GM12878 (cell line): Measurements from ENCODE around the gene MPC1L. TPM values are rescaled to one million over a fixed set of nuclear protein-coding genes. Genes with fewer than 3 reads are reported as not detected.

Source experiments
- ATAC-seq: fragments of 200-7000 bp; cut with Tn5 transposase; 3 replicates; pipeline ENCODE4 v1.9.1; 2020; ENCODE audit warnings: mild to moderate bottlenecking, moderate library complexity
- BruUV-seq: library from RNA; stranded (reverse); fragments of 400-500 nt; replicated peaks from 2 replicates; lab custom pipeline; 2021; lab: Mats Ljungman, UMichigan
- CTCF ChIA-PET: fragments of 300-600 bp; sonication (Branson Sonifier 250); formaldehyde crosslinking; extraction: SDS; loops from one replicate; lab custom pipeline; 2021; ENCODE audit warnings: inconsistent platforms; lab: Yijun Ruan, JAX
- POLR2A ChIA-PET: fragments of 350-600 bp; formaldehyde crosslinking; extraction: SDS; loops from one replicate; lab custom pipeline; 2021; ENCODE audit warnings: inconsistent platforms; lab: Charles Lee
- RAD21 ChIA-PET: fragments of 300-600 bp; sonication (Branson Sonifier 250); formaldehyde crosslinking; loops from one replicate; lab custom pipeline; 2023; ENCODE audit warnings: antibody characterized with exemption; ENCODE audit not compliant: unreplicated experiment; lab: Charles Lee
- SMC1A ChIA-PET: fragments of 300-600 bp; sonication (Branson Sonifier 250); formaldehyde crosslinking; loops from one replicate; lab custom pipeline; 2023; ENCODE audit not compliant: unreplicated experiment, uncharacterized antibody; lab: Charles Lee
- DNase-seq: peaks from one replicate; pipeline ENCODE4 v3.0.0-alpha.2; 2011; ENCODE audit warnings: low read depth, low spot score
- FAIRE-seq: peaks from 3 replicates; lab custom pipeline; 2011; peaks lifted over from hg19 to GRCh38; lab: Jason Lieb, UNC
- H2AFZ ChIP-seq: 2 replicates; pipeline ENCODE4 v1.6.0; 2011; ENCODE audit warnings: low read depth, low read length, control low read depth; ENCODE audit not compliant: control insufficient read depth
- H3K27ac ChIP-seq: 2 replicates; pipeline ENCODE4 v1.5.1; 2011; ENCODE audit warnings: control low read depth; ENCODE audit not compliant: control insufficient read depth, insufficient read depth
- H3K27me3 ChIP-seq, 2 experiments: replicated peaks in 1 of 2; 2 replicates each; pipeline versions ENCODE4 v1.6.0 to v1.6.1; 2011; ENCODE audit warnings: low read length in 1 of 2; ENCODE audit not compliant: control insufficient read depth in 2 of 2, insufficient read depth in 2 of 2
- H3K36me3 ChIP-seq, 2 experiments: 2 replicates each; pipeline ENCODE4 v1.5.1; 2011; ENCODE audit warnings: low read length in 1 of 2; ENCODE audit not compliant: control insufficient read depth in 2 of 2, insufficient read depth in 2 of 2
- H3K4me1 ChIP-seq: 2 replicates; pipeline ENCODE4 v1.6.1; 2011; ENCODE audit warnings: mild to moderate bottlenecking, low read length, moderate library complexity, mixed read lengths; ENCODE audit not compliant: control insufficient read depth, insufficient read depth
- H3K4me2 ChIP-seq: 2 replicates; pipeline ENCODE4 v1.6.0; 2011; ENCODE audit warnings: control low read depth; ENCODE audit not compliant: control insufficient read depth, insufficient read depth
- H3K4me3 ChIP-seq: fragments of 200-600 bp; sonication (generic); 2 replicates; pipeline ENCODE4 v1.5.1; 2016
- H3K79me2 ChIP-seq: 2 replicates; pipeline ENCODE4 v1.6.0; 2011; ENCODE audit warnings: low read length; ENCODE audit not compliant: control insufficient read depth, insufficient read depth
- H3K9ac ChIP-seq: 2 replicates; pipeline ENCODE4 v1.8.0; 2011; ENCODE audit warnings: low read length, control low read depth, mixed read lengths; ENCODE audit not compliant: control insufficient read depth, insufficient read depth
- H3K9me3 ChIP-seq: replicated peaks from 3 replicates; pipeline ENCODE4 v1.5.1; 2011; ENCODE audit warnings: mild to moderate bottlenecking, low read length; ENCODE audit not compliant: control insufficient read depth, insufficient read depth
- H4K20me1 ChIP-seq: 2 replicates; pipeline ENCODE4 v1.6.0; 2011; ENCODE audit not compliant: control insufficient read depth, insufficient read depth
- ATF7 ChIP-seq: fragments of 450-650 bp; IDR thresholded peaks from 2 replicates; pipeline ENCODE4 v1.6.1; 2016; ENCODE audit warnings: low read depth, mild to moderate bottlenecking
- BMI1 ChIP-seq: fragments of 450-650 bp; IDR thresholded peaks from 2 replicates; pipeline ENCODE4 v1.6.1; 2016; ENCODE audit warnings: mild to moderate bottlenecking, moderate library complexity, borderline replicate concordance
- BRCA1 ChIP-seq: IDR thresholded peaks from 2 replicates; pipeline ENCODE4 v1.6.1; 2011; ENCODE audit warnings: low read depth, low read length, improper control_type of control experiment
- CHD2 ChIP-seq: IDR thresholded peaks from 2 replicates; pipeline ENCODE4 v1.6.1; 2011; ENCODE audit warnings: low read depth, low read length, improper control_type of control experiment, borderline replicate concordance
- ESRRA ChIP-seq: IDR thresholded peaks from 2 replicates; pipeline ENCODE4 v1.6.1; 2012; ENCODE audit warnings: mild to moderate bottlenecking, low read length, improper control_type of control experiment
- HCFC1 ChIP-seq: fragments of 150-350 bp; IDR thresholded peaks from 2 replicates; pipeline ENCODE4 v1.6.1; 2014; ENCODE audit warnings: low read length
- KLF5 ChIP-seq: fragments of 450-650 bp; IDR thresholded peaks from 2 replicates; pipeline ENCODE4 v1.6.1; 2014; ENCODE audit warnings: mild to moderate bottlenecking; ENCODE audit not compliant: partially characterized antibody
- MEF2A ChIP-seq: IDR thresholded peaks from 2 replicates; pipeline ENCODE4 v1.6.1; 2011; ENCODE audit warnings: low read depth, mild to moderate bottlenecking, low read length, moderate library complexity; ENCODE audit not compliant: insufficient read depth
- MEF2B ChIP-seq: fragments of 450-650 bp; IDR thresholded peaks from 2 replicates; pipeline ENCODE4 v1.6.1; 2018; ENCODE audit warnings: mild to moderate bottlenecking, moderate library complexity; ENCODE audit not compliant: partially characterized antibody, poor library complexity, severe bottlenecking
- MTA3 ChIP-seq: IDR thresholded peaks from 2 replicates; pipeline ENCODE4 v1.6.1; 2012; ENCODE audit warnings: low read length, inconsistent platforms, borderline replicate concordance
- NKRF ChIP-seq: fragments of 450-650 bp; conservative IDR thresholded peaks from 2 replicates; pipeline ENCODE4 v1.6.1; 2017; ENCODE audit warnings: mild to moderate bottlenecking, moderate library complexity
- NR2F1 ChIP-seq: fragments of 450-650 bp; conservative IDR thresholded peaks from 2 replicates; pipeline ENCODE4 v1.6.1; 2017; ENCODE audit warnings: mild to moderate bottlenecking
- RAD51 ChIP-seq: fragments of 450-650 bp; IDR thresholded peaks from 2 replicates; pipeline ENCODE4 v1.6.1; 2016; ENCODE audit warnings: moderate library complexity, mild to moderate bottlenecking, inconsistent platforms
- RCOR1 ChIP-seq: conservative IDR thresholded peaks from 2 replicates; pipeline ENCODE4 v1.6.1; 2012; ENCODE audit warnings: low read depth, low read length, improper control_type of control experiment
- USF1 ChIP-seq: IDR thresholded peaks from 2 replicates; pipeline ENCODE4 v1.6.1; 2011; ENCODE audit warnings: borderline replicate concordance, low read depth, mild to moderate bottlenecking, moderate library complexity, mixed read lengths, low read length; ENCODE audit not compliant: insufficient read depth; ENCODE audit errors: extremely low read length
- YBX1 ChIP-seq: fragments of 450-650 bp; IDR thresholded peaks from 2 replicates; pipeline ENCODE4 v1.6.1; 2016; ENCODE audit warnings: antibody characterized with exemption
- ZBTB4 ChIP-seq: fragments of 450-650 bp; formaldehyde crosslinking; IDR thresholded peaks from 2 replicates; pipeline ENCODE4 v1.4.0; 2022; ENCODE audit warnings: mild to moderate bottlenecking, moderate library complexity
- ZNF207 ChIP-seq: fragments of 450-650 bp; IDR thresholded peaks from 2 replicates; pipeline ENCODE4 v1.6.1; 2014; ENCODE audit warnings: antibody characterized with exemption, mild to moderate bottlenecking, borderline replicate concordance
- WGBS: methylation state at CpG from one replicate; pipeline ENCODE4 v1.1.6; 2016; ENCODE audit warnings: low lambda C conversion rate; ENCODE audit not compliant: insufficient replicate concordance, insufficient coverage; ENCODE audit errors: missing lambda C conversion rate; 5-methylcytosine and 5-hydroxymethylcytosine counted together
- in situ Hi-C: fragments of 300-500 bp; cut with MboI; formaldehyde crosslinking; loops from 9 replicates; pipeline ENCODE4 v1.14.3; 2018; ENCODE audit warnings: mixed read lengths
- intact Hi-C: fragments of 100-400 bp; cut with micrococcal nuclease; formaldehyde crosslinking; loops from one replicate; pipeline ENCODE4 v1.14.2; 2022; ENCODE audit not compliant: unreplicated experiment
- polyA plus RNA-seq, 11 experiments: library from polyadenylated mRNA; depleted of rRNA in 4 of 11; unstranded in 6 of 11; stranded (reverse) in 5 of 11; fragments of >200 nt; fragmentation: Nextera tagmentation in 4 of 11; fragmentation: Illumina TruSeq in 1 of 11; extraction: Ambion mirVana in 4 of 11; extraction: Trizol in 1 of 11; gene quantifications; 1 replicate in 1 of 11; 2 replicates in 10 of 11; pipeline versions ENCODE4 v1.2.1 to v1.2.3, GENCODE V29; 2011 to 2016; ENCODE audit warnings: inconsistent platforms in 2 of 11, missing spikeins in 2 of 11, low read depth in 1 of 11
- total RNA-seq, 4 experiments: library from RNA; depleted of rRNA in 3 of 4; stranded (reverse); fragments of >200 nt in 3 of 4; fragmentation: Illumina TruSeq in 1 of 4; extraction: Trizol in 1 of 4; gene quantifications; 2 replicates each; pipeline versions ENCODE4 v1.2.1 to v1.2.3, GENCODE V29; 2013 to 2021

The MPC1L gene
- total and polyA plus RNA-seq, 10 of the 15 experiments (the other 5 are each of a cell fraction or from before 2014, with no cell fraction given), result not detected

GRCh38 chrX:40580537-40581335 lies 42.5 kb upstream of the MPC1L start, which contains the start of gene ATP6AP2:
Gene ATP6AP2, plus strand, starts transcription at chrX:40580970. Its CDS starts 96 bp downstream, at chrX:40581066.
- POLR2A ChIA-PET, result interaction anchor here (0.8 to 2.0 kb wide), 3 partner anchors 9 to 66 kb away, joined by 4 to 7 read pairs (median 5); no protein-coding TSS in a partner anchor
- Histone ChIP-seq H2AFZ (peak within 1 kb of the TSS; percentile 91), H3K9ac (peak within 1 kb of the TSS; percentile 62), H3K4me3 (peak within 1 kb of the TSS; percentile 62), H3K27ac (peak within 1 kb of the TSS; percentile 62; the same call in 1 of the 2 replicates), H3K4me2 (peak within 1 kb of the TSS; percentile 45), H4K20me1 (no peaks in the 10 kb centered on the region), H3K36me3 (no peaks in the 10 kb centered on the region), H3K9me3 (no peaks in the 10 kb centered on the region; the same call in 2 of the 3 replicates), H3K27me3 (no peaks in the 10 kb centered on the region), H3K4me1 (no peaks in the 10 kb centered on the region), H3K79me2 (peaks cover 30% of the 10 kb centered on the region)
- CTCF ChIA-PET, result interaction anchor here (1.0 to 2.4 kb wide), 3 partner anchors 10 to 71 kb away, joined by 3 to 8 read pairs (median 7); no protein-coding TSS in a partner anchor
- 27% methylated on average over 55 of the region's 89 CpGs for WGBS
- BruUV-seq, result no TSS peak
- RAD21 ChIA-PET, result interaction anchor here (1.2 to 1.7 kb wide), 3 partner anchors 10 to 37 kb away, joined by 4 to 6 read pairs (median 4); no protein-coding TSS in a partner anchor
- FAIRE-seq (no peak), ATAC-seq (peak; percentile 97), DNase-seq (peak; percentile 90)
- intact Hi-C loops (no loop called here), in situ Hi-C loops (no loop called here)
- SMC1A ChIA-PET, result interaction anchor here (0.9 to 2.0 kb wide), 4 partner anchors 10 to 62 kb away, joined by 4 to 9 read pairs (median 4); no protein-coding TSS in a partner anchor
- TF ChIP-seq BMI1 (no peak), MTA3 (no peak), USF1 (no peak), NKRF (peak; percentile 31; the same call in 1 of the 2 replicates), YBX1 (no peak), BRCA1 (no peak), RCOR1 (no peak), ATF7 (peak; percentile 35; the same call in 1 of the 2 replicates), NR2F1 (peak; percentile 80), ZNF207 (no peak), ZBTB4 (CRISPR knock-in tag) (no peak), CHD2 (peak; percentile 49; the same call in 1 of the 2 replicates), ESRRA (no peak), MEF2A (no peak), MEF2B (no peak), KLF5 (no peak), RAD51 (no peak), HCFC1 (no peak)
